ENCODE measurements around the gene NLGN1.

DNA sequence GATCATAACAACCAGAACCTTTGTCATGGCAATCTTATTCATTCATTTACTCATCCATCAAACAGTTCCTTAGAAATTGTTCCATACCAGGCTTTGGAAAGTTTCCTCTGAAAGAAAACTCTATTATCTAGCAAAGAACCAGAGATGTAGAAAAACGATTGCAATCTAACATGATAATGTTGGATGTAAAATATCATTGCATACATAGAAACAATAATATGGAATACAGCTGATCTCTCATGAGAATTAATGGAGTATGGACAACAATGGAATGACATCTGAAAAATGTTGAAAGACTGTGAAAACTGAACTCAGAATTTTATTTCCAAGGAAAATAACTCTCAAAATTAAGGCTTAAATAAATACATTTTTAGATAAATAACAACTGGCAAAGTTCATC is 665.4 kb downstream of the NLGN1 start:
- TF ChIP-seq CTCF (IDR thresholded peaks at IDR 0.05) (no peak), POLR2A (IDR thresholded peaks at IDR 0.05) (no peak)
